Measurements from ENCODE around the gene MPST.
"Not testable (repeated sequence)": the region's sequence is repeated elsewhere in the genome, so short reads cannot be mapped to it uniquely, and the experiment has no call there.

MPST gene

GRCh38 chr22:37062702-37063381 lies 43.3 kb downstream of the MPST start:
- no peak for DNase-seq

GRCh38 chr22:37063431-37064420 lies 44.2 kb downstream of the MPST start:
- DNase-seq, result peak; percentile 77

- no peak for DNase-seq
These were observed 45.0 kb downstream of the MPST start for GRCh38 chr22:37064553-37064952.

- DNase-seq, result no peak
These were observed 45.6 kb downstream of the MPST start for GRCh38 chr22:37065180-37065579.

GRCh38 chr22:37065961-37066360 lies 46.4 kb downstream of the MPST start:
- no peak for DNase-seq

- DNase-seq, result no peak
These were observed 47.9 kb downstream of the MPST start for GRCh38 chr22:37067428-37067827.

- no peak for DNase-seq
These were observed 49.3 kb downstream of the MPST start for GRCh38 chr22:37068859-37069258.

- no peak for DNase-seq
These were observed 49.8 kb downstream of the MPST start for GRCh38 chr22:37069319-37069718.

- DNase-seq, result no peak
These were observed 50.2 kb downstream of the MPST start for GRCh38 chr22:37069719-37070118.

- no peak for DNase-seq
These were observed 50.8 kb downstream of the MPST start for GRCh38 chr22:37070334-37070733.

- no peak for DNase-seq
These were observed 51.2 kb downstream of the MPST start for GRCh38 chr22:37070744-37071143.

GRCh38 chr22:37071850-37072592 lies 52.5 kb downstream of the MPST start:
- DNase-seq, result not testable (repeated sequence)

- DNase-seq, result no peak
These were observed 53.1 kb downstream of the MPST start for GRCh38 chr22:37072673-37073072.

- DNase-seq, result no peak
These were observed 55.0 kb downstream of the MPST start for GRCh38 chr22:37074537-37074936.

GRCh38 chr22:37075046-37075445 lies 55.5 kb downstream of the MPST start:
- DNase-seq, result no peak

GRCh38 chr22:37075822-37076433 lies 56.4 kb downstream of the MPST start:
- no peak for DNase-seq

GRCh38 chr22:37077802-37078448 lies 58.4 kb downstream of the MPST start:
- no peak for DNase-seq

GRCh38 chr22:37079158-37079557 lies 59.6 kb downstream of the MPST start:
- DNase-seq, result no peak

Data from NCI-H2171 (cell line).